ENCODE data around the gene CFAP57. TPM values are rescaled to one million over a fixed set of nuclear protein-coding genes. Genes with fewer than 3 reads are reported as not detected.

CFAP57 gene
- total RNA-seq, 1 donor from 2014 or later, result not detected

DNA sequence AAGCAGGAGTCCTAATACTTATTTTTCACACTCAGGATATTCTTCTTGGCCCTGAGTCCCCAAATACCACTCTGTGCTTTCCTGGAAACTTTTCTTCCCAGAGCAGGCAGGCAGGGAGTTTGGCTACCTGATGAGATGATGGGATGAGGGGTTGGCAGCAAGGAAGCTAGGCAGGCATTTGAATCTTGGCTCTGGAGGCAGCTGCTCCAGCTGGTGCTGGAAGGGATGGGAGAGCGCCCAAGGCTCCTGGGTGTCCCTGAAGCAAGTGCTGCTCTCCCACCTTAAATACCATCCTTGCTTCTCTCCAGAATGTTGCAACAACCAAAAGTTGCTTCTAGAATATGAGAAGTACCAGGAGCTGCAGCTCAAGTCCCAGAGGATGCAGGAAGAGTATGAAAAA is 49.7 kb downstream of the CFAP57 start:
- ATAC-seq (ENCODE audit: low read depth), result no peak
- Mint-ChIP-seq H3K4me3 (peak overlapping the region; percentile 29), H3K27ac (peak overlapping the region; percentile 91), H3K4me1 (peaks cover 33% of the 10 kb centered on the region), H3K9me3 (no peaks in the 10 kb centered on the region), H3K36me3 (ENCODE audit: low read depth) (no peaks in the 10 kb centered on the region), H3K27me3 (no peaks in the 10 kb centered on the region)
- CTCF ChIA-PET, result interaction anchor here (1.2 to 2.8 kb wide), 2 partner anchors 193 to 299 kb away, joined by 3 to 12 read pairs; no protein-coding TSS in a partner anchor
- POLR2A ChIA-PET, result interaction anchor here (0.6 to 1.9 kb wide), 3 partner anchors 49 to 443 kb away, joined by 5 to 7 read pairs (median 6); partner anchors contain the start of genes CFAP57, EBNA1BP2 and KDM4A
- intact Hi-C loops (cut with micrococcal nuclease), result loop anchor here (2.0 to 10.0 kb wide), 3 partner anchors 17 to 483 kb away; partner anchors contain the start of gene ST3GAL3
- no peak for TF ChIP-seq CTCF (IDR thresholded peaks at IDR 0.05)
- DNase-seq, result no peak

GRCh38 chr1:43222879-43223278 is 50.7 kb downstream of the CFAP57 start:
- intact Hi-C loops (cut with micrococcal nuclease), result loop anchor here (5.0 to 10.0 kb wide), 2 partner anchors 301 to 482 kb away; partner anchors contain the start of gene ST3GAL3
- peak overlapping the region; percentile 91 for H3K27ac Mint-ChIP-seq
- H3K4me3 Mint-ChIP-seq, result no peak overlapping the region
- H3K4me1 Mint-ChIP-seq, result peaks cover 35% of the 10 kb centered on the region
- no peaks in the 10 kb centered on the region for H3K9me3 Mint-ChIP-seq
- DNase-seq (no peak), ATAC-seq (ENCODE audit: low read depth) (no peak)
- no peaks in the 10 kb centered on the region for H3K27me3 Mint-ChIP-seq
- CTCF ChIA-PET, result interaction anchor here (1.9 to 2.8 kb wide), 2 partner anchors 192 kb away, joined by 7 to 12 read pairs; no protein-coding TSS in a partner anchor
- POLR2A ChIA-PET, result no interaction called here
- H3K36me3 Mint-ChIP-seq (ENCODE audit: low read depth), result no peaks in the 10 kb centered on the region
- TF ChIP-seq CTCF (IDR thresholded peaks at IDR 0.05), result no peak

DNA sequence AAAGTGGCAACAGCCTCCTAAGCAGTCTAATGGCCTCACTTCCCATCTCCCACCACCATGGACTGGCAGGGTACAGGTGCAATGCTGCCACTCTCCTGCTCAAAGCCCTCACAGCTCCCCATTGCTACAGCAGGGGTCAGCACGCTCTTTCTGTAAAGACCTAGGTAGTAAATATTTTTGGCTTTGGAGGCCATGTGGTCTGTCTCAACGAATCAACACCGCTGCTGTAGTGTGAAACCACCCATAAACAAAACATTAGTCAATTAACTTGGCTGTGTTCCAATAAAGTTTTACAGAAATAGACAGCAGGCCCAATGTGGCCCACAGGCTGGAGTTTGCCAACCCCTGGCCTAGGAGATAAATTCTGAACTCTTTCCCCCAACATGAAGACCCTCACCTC is 53.0 kb downstream of the CFAP57 start:
- Mint-ChIP-seq H3K36me3 (ENCODE audit: low read depth) (no peaks in the 10 kb centered on the region), H3K9me3 (no peaks in the 10 kb centered on the region), H3K27ac (no peak overlapping the region), H3K4me1 (peaks cover 33% of the 10 kb centered on the region), H3K4me3 (no peak overlapping the region), H3K27me3 (no peaks in the 10 kb centered on the region)
- ChIA-PET CTCF (interaction anchor here (1.1 to 4.8 kb wide), 3 partner anchors 133 to 190 kb away, joined by 3 to 147 read pairs (median 7); no protein-coding TSS in a partner anchor), POLR2A (no interaction called here)
- intact Hi-C loops (cut with micrococcal nuclease), result loop anchor here (5.0 to 10.0 kb wide), 4 partner anchors 427 to 537 kb away; partner anchors contain the start of genes KDM4A and ST3GAL3
- no peak for DNase-seq
- ATAC-seq (ENCODE audit: low read depth), result no peak
- no peak for TF ChIP-seq CTCF (IDR thresholded peaks at IDR 0.05)

DNA sequence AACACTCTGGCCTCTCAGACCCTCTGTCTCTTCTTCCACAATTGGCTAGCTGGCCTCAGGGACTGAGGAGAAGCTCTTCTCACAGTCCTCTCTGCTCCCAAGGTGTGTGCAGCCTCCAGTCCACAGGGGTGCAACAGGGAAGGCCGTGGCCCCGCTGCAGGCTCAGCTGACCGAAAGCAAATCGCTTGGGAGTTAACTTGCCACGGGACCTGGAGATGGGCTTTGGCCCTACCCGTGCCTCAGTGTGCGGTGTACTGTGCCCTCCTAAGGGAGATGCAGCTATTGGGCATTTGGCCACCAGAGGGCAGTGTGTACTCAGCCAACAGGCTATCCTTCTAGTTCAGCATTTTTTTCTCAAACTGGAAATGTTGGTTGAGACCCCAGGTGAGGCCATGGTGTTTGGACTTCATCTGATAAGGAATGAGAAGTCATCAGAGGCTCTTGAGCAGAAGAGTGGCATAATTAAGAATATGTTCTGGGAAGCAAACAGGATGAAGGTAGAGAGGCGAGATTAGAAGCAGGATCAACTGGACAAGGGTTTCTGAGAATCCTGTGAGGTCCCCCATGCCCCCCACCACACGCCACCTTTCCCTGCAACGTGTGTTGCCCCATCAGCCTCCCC is 55.1 kb downstream of the CFAP57 start:
- ChIA-PET CTCF (interaction anchor here (0.8 to 4.8 kb wide), 27 partner anchors 9 to 821 kb away, joined by 3 to 147 read pairs (median 4); partner anchors contain the start of genes CDC20, CFAP57, EBNA1BP2 and ELOVL1), POLR2A (interaction anchor here (0.6 to 2.1 kb wide), 9 partner anchors 12 to 424 kb away, joined by 3 to 14 read pairs (median 3); partner anchors contain the start of genes CDC20, CFAP57, EBNA1BP2 and ELOVL1)
- ATAC-seq (ENCODE audit: low read depth) (peak; percentile 96), DNase-seq (peak; percentile 76)
- Mint-ChIP-seq H3K27me3 (no peaks in the 10 kb centered on the region), H3K4me1 (peaks cover 12% of the 10 kb centered on the region), H3K4me3 (no peak overlapping the region), H3K9me3 (no peaks in the 10 kb centered on the region), H3K36me3 (ENCODE audit: low read depth) (no peaks in the 10 kb centered on the region), H3K27ac (no peak overlapping the region)
- intact Hi-C loops (cut with micrococcal nuclease), result loop anchor here (1.0 to 10.0 kb wide), 10 partner anchors 54 to 810 kb away; partner anchors contain the start of genes CFAP57, EBNA1BP2, ELOVL1 and KDM4A
- peak; percentile 47 for TF ChIP-seq CTCF (IDR thresholded peaks at IDR 0.05)

All from activated B cell treated with CpG ODN at 0.5 μM for 24 hours (primary cell).